Subcutaneous adipose tissue (tissue), 4 donors: Measurements from ENCODE around the gene KCNK15. TPM values are rescaled to one million over a fixed set of nuclear protein-coding genes. Genes with fewer than 3 reads are reported as not detected.

Experiments used
- CTCF ChIP-seq: fragments of 450-650 bp; IDR thresholded peaks from one replicate; pipeline ENCODE4 v1.5.1; 2016; ENCODE audit warnings: low read depth, mild to moderate bottlenecking, control low read depth, antibody characterized with exemption, moderate library complexity
- total RNA-seq, 4 donors: library from RNA; depleted of rRNA; stranded (reverse); fragments of >200 nt; gene quantifications; one replicate each; pipeline ENCODE4 v1.1.0, GENCODE V29; 2016

KCNK15 gene
- total RNA-seq, 4 donors from 2014 or later = 1.3 to 4.5 (median 2.6) TPM

GRCh38 chr20:44737116-44737515, 8.5 kb upstream of the KCNK15 start:
- no peak for TF ChIP-seq CTCF

GRCh38 chr20:44738813-44739477, 6.7 kb upstream of the KCNK15 start:
- TF ChIP-seq CTCF = no peak

GRCh38 chr20:44739942-44740341, 5.7 kb upstream of the KCNK15 start:
- no peak for TF ChIP-seq CTCF

GRCh38 chr20:44742304-44743079, 3.2 kb upstream of the KCNK15 start:
- TF ChIP-seq CTCF = no peak

- TF ChIP-seq CTCF = no peak
Measured at GRCh38 chr20:44743080-44743701, 2.5 kb upstream of the KCNK15 start.

GRCh38 chr20:44743916-44744655, 1.6 kb upstream of the KCNK15 start:
- no peak for TF ChIP-seq CTCF
